GM20000 (cell line): ENCODE measurements around the gene TCF7.

Experiments used
- DNase-seq: peaks from one replicate; pipeline ENCODE4 v3.0.0; 2012; ENCODE audit warnings: low spot score
- TF ChIP-seq, protein P1 (sequence below): IDR thresholded peaks from 2 replicates; pipeline ENCODE4 v1.5.1; 2012; ENCODE audit warnings: mild to moderate bottlenecking, control low read depth; ENCODE audit errors: extremely low read depth, missing control alignments

Gene TCF7

GRCh38 chr5:134142806-134143205 is 28.3 kb downstream of the TCF7 start:
- no peak for DNase-seq
- TF ChIP-seq, protein P1, sequence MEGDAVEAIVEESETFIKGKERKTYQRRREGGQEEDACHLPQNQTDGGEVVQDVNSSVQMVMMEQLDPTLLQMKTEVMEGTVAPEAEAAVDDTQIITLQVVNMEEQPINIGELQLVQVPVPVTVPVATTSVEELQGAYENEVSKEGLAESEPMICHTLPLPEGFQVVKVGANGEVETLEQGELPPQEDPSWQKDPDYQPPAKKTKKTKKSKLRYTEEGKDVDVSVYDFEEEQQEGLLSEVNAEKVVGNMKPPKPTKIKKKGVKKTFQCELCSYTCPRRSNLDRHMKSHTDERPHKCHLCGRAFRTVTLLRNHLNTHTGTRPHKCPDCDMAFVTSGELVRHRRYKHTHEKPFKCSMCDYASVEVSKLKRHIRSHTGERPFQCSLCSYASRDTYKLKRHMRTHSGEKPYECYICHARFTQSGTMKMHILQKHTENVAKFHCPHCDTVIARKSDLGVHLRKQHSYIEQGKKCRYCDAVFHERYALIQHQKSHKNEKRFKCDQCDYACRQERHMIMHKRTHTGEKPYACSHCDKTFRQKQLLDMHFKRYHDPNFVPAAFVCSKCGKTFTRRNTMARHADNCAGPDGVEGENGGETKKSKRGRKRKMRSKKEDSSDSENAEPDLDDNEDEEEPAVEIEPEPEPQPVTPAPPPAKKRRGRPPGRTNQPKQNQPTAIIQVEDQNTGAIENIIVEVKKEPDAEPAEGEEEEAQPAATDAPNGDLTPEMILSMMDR: no peak

DNA sequence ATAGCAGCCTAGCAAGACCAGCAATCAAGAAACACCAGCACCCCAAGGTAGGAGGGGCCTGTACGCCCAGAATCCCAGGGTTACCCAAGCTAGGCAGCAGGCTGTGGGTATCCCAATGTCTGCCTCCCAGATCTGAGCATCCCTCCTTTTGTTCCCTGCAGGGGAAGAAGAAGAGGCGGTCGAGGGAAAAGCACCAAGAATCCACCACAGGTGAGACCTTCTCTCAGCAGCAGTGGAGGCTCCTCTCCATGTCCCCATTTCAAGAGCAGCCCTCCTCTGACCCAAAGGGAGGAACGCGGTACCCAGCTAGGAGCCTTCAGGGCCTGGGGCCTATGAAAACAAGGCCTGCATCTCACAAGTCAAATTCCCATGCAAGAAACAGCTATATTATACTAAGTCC is 28.9 kb downstream of the TCF7 start:
- TF ChIP-seq, protein P1: no peak
- DNase-seq: no peak

DNA sequence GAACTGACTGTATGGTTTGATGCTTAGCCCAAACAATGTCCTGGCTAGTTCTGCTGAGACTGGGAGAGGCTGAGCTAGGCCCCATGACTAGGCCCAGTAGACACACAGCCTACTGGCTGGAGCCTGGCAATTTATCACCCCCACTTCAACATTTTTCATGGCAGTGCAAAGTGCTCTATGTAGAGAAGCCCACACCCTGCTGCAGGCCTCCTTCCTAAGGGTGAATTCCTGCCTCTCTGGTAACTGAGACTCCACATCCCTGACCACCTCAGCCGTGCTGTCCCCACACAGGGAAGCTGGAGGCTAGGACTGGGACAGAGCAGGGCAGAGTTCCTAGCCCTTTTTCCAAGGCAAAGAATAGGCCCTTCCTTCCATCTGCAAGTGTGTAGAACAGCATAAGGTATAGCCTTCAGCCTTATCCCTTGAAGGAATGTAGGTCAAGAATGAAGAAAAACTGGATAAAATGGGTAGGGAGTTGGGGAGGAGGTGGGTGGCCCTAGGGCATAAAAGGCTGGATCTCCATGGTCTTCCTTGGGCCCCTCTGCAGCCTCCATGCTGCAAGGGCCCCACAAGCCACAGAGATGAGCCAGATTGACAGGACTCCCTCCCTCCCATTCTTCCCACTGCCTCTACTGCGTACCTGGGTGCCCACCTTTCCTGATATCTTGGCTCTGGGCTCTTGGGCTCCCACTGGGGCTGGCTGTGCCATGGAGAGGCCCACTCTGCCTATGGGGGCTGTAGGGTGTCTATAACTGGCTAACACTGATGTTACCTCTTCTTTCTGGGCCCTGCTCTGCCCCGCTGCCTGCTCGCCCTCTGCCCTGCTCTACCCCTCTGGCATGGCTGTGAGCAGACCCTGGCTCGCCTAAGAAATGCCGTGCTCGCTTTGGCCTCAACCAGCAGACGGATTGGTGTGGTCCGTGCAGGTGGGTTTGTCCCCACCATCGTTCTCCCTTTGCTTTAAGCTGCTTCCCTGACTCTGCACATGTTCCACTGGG is 29.8 kb downstream of the TCF7 start:
- TF ChIP-seq, protein P1: no peak

DNA sequence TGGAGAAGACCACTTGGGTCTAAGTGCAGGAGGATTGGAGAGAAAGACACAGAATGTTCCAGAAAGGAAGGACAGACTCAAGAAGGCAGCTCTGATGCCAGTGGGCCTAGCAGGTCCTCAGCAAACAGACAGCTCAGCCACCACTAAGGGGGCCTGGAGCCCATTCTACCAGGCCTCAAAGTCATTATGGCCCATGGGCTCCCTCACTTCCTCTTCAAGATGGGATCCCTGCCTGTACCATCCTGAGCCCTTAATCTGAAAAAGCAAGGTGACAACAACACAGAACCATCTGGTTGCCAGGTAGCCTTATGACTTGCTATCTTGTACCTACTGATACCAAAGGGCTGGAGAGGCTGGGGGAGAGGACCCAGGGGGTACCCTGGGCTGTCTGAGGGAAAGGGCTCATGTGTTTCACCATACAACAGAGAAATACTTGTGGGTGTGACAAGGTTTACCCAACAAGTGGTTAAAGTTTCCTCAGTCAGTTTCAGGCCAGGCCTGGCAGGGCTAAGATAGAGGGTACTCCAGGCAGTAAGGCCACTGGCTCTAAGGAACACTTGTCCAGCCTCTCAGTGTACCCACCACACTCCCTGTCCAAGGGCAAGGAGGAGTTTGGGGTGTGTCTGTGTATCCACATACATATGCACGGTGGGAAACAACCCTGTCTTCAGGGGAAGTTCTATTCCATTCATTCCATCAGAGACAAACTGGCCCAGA is 30.7 kb downstream of the TCF7 start:
- TF ChIP-seq, protein P1: no peak

More for the DNA sequence above, 29.8 kb downstream of the TCF7 start:
- no peak for DNase-seq

GRCh38 chr5:134145779-134146581 is 31.5 kb downstream of the TCF7 start:
- TF ChIP-seq, protein P1: peak; percentile 92

More for the DNA sequence above, 30.7 kb downstream of the TCF7 start:
- no peak for DNase-seq

GRCh38 chr5:134146651-134147518 is 32.4 kb downstream of the TCF7 start:
- TF ChIP-seq, protein P1: no peak
- no peak for DNase-seq

More at GRCh38 chr5:134145779-134146581, 31.5 kb downstream of the TCF7 start:
- DNase-seq: peak; percentile 60
